ENCODE data around the gene AKT3. TPM values are rescaled to one million over a fixed set of nuclear protein-coding genes. Genes with fewer than 3 reads are reported as not detected.

Gene AKT3
- total RNA-seq, 1 experiment from 2014 or later, result 8.0 TPM

DNA sequence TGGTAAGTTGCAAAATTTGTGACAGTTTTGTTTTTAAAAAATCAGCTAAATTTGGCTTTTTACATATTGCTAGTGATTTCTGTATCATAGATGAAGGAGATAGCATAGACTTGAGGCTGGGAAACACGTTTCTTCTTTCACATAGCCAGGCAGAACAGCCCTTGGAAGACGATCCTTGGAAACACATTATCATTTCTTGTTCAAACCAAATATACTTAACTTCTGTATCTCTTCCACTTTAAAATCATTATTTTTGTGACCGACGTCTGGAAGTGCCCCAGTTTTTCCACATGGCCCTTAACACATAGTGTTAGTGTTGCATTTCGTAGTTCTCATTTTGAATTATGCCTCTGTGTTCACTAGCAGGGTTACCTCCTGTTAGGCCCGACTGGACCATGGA is 400.7 kb downstream of the AKT3 start:
- no peak for DNase-seq
- no peaks in the 10 kb centered on the region for H3K9me3 ChIP-seq
- no peaks in the 10 kb centered on the region for H3K36me3 ChIP-seq
- H3K27me3 ChIP-seq, result no peaks in the 10 kb centered on the region
- H3K4me3 ChIP-seq, result no peak overlapping the region

DNA sequence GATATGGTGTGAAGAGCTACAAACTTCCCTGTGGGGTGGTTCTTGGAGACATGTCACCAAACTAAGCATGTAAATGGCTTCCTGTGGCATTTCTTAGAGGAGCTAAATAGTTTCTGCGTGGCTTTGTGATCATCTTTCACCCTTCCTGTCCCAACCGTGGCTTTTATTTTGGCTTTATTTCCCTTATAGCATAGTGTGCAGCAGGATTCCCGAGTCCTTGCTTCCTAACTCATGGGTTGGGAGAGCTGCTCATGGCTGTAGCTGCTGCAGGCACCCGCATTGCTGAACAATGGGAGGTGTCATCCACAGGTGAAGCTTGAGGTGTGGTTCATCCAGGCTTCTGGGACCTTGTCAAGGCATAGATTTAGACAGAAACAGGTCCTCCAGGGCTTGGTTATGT is 402.2 kb downstream of the AKT3 start:
- Histone ChIP-seq H3K4me3 (no peak overlapping the region), H3K9me3 (no peaks in the 10 kb centered on the region), H3K27me3 (no peaks in the 10 kb centered on the region), H3K36me3 (no peaks in the 10 kb centered on the region)
- DNase-seq, result no peak

DNA sequence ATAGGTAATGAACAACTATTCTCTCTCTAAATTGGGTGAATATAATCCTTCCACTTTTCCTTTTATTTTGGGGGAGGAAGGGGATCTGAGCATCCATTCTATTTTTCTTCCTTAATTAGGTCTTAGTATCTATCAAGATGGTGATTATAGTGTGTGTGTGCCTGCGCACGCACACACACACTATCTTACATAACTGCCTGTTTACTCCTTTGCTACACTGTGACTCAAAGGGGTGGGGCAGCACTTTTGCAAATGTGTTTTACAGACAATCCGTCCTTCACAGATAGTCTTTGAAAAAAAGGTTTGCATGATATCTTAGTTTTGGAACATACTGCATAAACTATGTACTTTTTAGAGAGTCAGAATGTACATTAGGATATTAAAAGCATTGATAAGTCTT is 402.7 kb downstream of the AKT3 start:
- no peak for DNase-seq
- Histone ChIP-seq H3K4me3 (no peak overlapping the region), H3K36me3 (no peaks in the 10 kb centered on the region), H3K9me3 (no peaks in the 10 kb centered on the region), H3K27me3 (no peaks in the 10 kb centered on the region)

DNA sequence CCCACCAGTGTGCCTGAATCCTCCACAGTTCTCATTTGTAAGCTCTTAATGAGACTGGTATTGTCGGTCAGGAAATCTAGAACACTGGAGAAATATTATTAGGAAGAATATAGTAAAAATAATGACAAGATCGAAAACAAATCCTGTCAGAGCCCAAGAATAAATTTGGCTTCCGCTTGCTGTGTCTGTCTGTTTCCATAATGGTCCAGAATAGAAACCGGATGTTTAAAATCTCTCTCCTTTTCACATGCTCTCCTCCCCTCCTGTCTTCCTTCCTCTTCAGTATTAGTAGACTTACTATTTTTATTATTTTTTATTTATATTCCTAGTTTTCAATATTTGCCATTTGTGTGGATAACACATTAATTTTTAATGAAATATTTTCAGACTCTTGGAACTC is 406.5 kb downstream of the AKT3 start:
- H3K4me3 ChIP-seq, result no peak overlapping the region
- no peaks in the 10 kb centered on the region for H3K27me3 ChIP-seq
- H3K9me3 ChIP-seq, result no peaks in the 10 kb centered on the region
- no peak for DNase-seq
- no peaks in the 10 kb centered on the region for H3K36me3 ChIP-seq

DNA sequence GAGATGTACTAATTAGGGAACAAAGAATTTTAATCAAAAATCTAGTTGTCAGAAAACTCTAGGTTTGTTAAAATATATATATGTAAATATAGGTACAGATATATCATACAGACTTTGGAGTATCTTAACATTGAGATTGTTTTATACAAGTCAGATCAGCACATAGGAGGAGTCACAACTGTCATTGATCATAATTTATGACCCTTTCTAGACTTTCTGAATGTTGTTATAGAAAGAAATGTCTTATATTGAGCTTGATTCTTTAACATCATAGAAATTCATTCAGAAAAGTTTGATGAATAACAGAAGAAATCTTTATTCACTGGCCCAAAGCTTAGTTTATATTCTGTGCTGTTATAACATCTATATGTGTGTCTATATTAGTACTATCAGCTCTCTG is 408.4 kb downstream of the AKT3 start:
- no peak for DNase-seq
- Histone ChIP-seq H3K27me3 (no peaks in the 10 kb centered on the region), H3K36me3 (no peaks in the 10 kb centered on the region), H3K9me3 (no peaks in the 10 kb centered on the region), H3K4me3 (no peak overlapping the region)

DNA sequence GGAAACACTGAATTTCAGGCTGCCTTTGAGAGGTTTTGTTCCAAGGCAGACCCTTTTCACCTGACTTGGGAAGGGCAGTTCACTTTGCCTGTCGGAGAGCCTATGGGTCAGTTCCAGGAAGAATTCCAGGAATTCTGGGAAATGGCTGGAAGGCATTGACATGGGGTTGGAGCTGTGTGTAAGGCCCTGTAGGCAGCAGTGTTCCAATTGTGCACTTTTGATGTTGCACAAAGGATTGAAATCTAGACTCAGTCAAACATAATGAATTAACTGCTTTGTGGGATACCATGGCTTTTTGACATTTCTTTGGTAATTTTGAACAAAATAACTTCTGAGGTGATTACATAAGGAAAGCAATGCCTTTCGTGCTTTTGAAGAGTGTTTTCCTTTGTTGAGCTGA is 409.6 kb downstream of the AKT3 start:
- Histone ChIP-seq H3K4me3 (no peak overlapping the region), H3K9me3 (no peaks in the 10 kb centered on the region), H3K27me3 (no peaks in the 10 kb centered on the region), H3K36me3 (no peaks in the 10 kb centered on the region)
- no peak for DNase-seq

DNA sequence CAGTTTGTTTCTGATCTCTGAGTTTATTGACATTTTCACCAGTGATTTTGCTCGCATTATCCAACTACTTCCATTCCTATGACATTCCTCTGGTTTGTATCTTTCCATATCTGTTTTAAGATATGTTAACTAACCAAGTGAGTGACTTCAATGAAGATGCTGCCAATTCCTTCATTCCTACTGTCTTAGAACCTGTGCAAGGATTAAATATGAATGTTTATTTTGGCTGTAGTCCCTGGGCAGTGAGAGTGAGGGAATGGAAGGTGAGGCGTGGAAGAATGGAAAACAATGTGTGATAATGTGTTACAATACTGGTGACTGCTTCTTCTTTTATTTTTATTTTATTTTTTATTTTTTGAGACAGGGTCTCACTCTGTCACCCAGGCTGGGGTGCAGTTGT is 411.2 kb downstream of the AKT3 start:
- Histone ChIP-seq H3K36me3 (no peaks in the 10 kb centered on the region), H3K9me3 (no peaks in the 10 kb centered on the region), H3K27me3 (no peaks in the 10 kb centered on the region), H3K4me3 (no peak overlapping the region)
- DNase-seq, result no peak

Other genes starting within 250 kb of the AKT3 start
- 4.4 and 6.8 TPM in 2 replicates for gene ZBTB18, start 201.0 kb upstream of the AKT3 start, total RNA-seq (2014; rRNA removed; shearing (Covaris generic); ENCODE audit: low replicate concordance)

Data from MG63 (cell line).